Mesothelial cell of epicardium (in vitro differentiated cells): ENCODE data around the gene TBL3. TPM values are rescaled to one million over a fixed set of nuclear protein-coding genes. Genes with fewer than 3 reads are reported as not detected.

Experiments used
- DNase-seq, 2 experiments: peaks; one replicate each; pipeline ENCODE4 v3.0.0; 2021; ENCODE audit warnings: low spot score in 2 of 2; ENCODE audit not compliant: unreplicated experiment in 2 of 2
- H3K27ac Mint-ChIP-seq: 2 replicates; pipeline ENCODE4 v1.8.0; 2021; ENCODE audit warnings: mixed read lengths
- H3K27me3 Mint-ChIP-seq: 2 replicates; pipeline ENCODE4 v1.8.0; 2021; ENCODE audit warnings: low read depth, mixed read lengths
- H3K36me3 Mint-ChIP-seq: 2 replicates; pipeline ENCODE4 v1.8.0; 2021; ENCODE audit warnings: mixed read lengths
- H3K4me1 Mint-ChIP-seq: 2 replicates; pipeline ENCODE4 v1.8.0; 2021; ENCODE audit warnings: mixed read lengths
- H3K4me3 Mint-ChIP-seq: 2 replicates; pipeline ENCODE4 v1.8.0; 2021; ENCODE audit warnings: mild to moderate bottlenecking, moderate library complexity, mixed read lengths
- H3K9me3 Mint-ChIP-seq: 2 replicates; pipeline ENCODE4 v1.8.0; 2021; ENCODE audit warnings: mixed read lengths
- CTCF ChIP-seq: fragments of 200-600 bp; sonication (generic); IDR thresholded peaks from one replicate; pipeline ENCODE4 v1.5.0; 2021; ENCODE audit warnings: antibody characterized with exemption; ENCODE audit not compliant: unreplicated experiment
- total RNA-seq: library from RNA; stranded (reverse); gene quantifications from 3 replicates; pipeline ENCODE4 v1.2.1, GENCODE V29; 2021

The TBL3 gene
- total RNA-seq, 1 donor from 2014 or later: 37.2 TPM

GRCh38 chr16:1975432-1976215 lies 3.8 kb downstream of the TBL3 start:
- no peak for DNase-seq
- no peak for TF ChIP-seq CTCF
- no peak overlapping the region for H3K4me3 Mint-ChIP-seq
- peaks cover 22% of the 10 kb centered on the region for H3K4me1 Mint-ChIP-seq
- peaks cover 9% of the 10 kb centered on the region for H3K36me3 Mint-ChIP-seq
- H3K9me3 Mint-ChIP-seq: no peaks in the 10 kb centered on the region
- peaks cover 23% of the 10 kb centered on the region for H3K27me3 Mint-ChIP-seq
- H3K27ac Mint-ChIP-seq: no peak overlapping the region

- Mint-ChIP-seq H3K27me3 (peaks cover 29% of the 10 kb centered on the region), H3K4me1 (peaks cover 20% of the 10 kb centered on the region), H3K36me3 (peaks cover 9% of the 10 kb centered on the region), H3K9me3 (no peaks in the 10 kb centered on the region), H3K4me3 (no peak overlapping the region), H3K27ac (no peak overlapping the region)
- no peak for DNase-seq
- TF ChIP-seq CTCF: no peak
These were observed 4.3 kb downstream of the TBL3 start for GRCh38 chr16:1976216-1976520.

GRCh38 chr16:1976951-1977874 lies 5.4 kb downstream of the TBL3 start:
- H3K4me1 Mint-ChIP-seq: peaks cover 12% of the 10 kb centered on the region
- H3K27me3 Mint-ChIP-seq: peaks cover 39% of the 10 kb centered on the region
- no peak for DNase-seq
- TF ChIP-seq CTCF: no peak
- H3K4me3 Mint-ChIP-seq: no peak overlapping the region
- no peaks in the 10 kb centered on the region for H3K9me3 Mint-ChIP-seq
- no peak overlapping the region for H3K27ac Mint-ChIP-seq
- H3K36me3 Mint-ChIP-seq: peaks cover 9% of the 10 kb centered on the region

GRCh38 chr16:1977875-1978268 lies 6.0 kb downstream of the TBL3 start:
- H3K36me3 Mint-ChIP-seq: peaks cover 9% of the 10 kb centered on the region
- no peak for TF ChIP-seq CTCF
- H3K27ac Mint-ChIP-seq: no peak overlapping the region
- H3K4me1 Mint-ChIP-seq: peaks cover 8% of the 10 kb centered on the region
- H3K27me3 Mint-ChIP-seq: peaks cover 46% of the 10 kb centered on the region
- no peak overlapping the region for H3K4me3 Mint-ChIP-seq
- DNase-seq: no peak
- H3K9me3 Mint-ChIP-seq: no peaks in the 10 kb centered on the region

- TF ChIP-seq CTCF: no peak
- Mint-ChIP-seq H3K4me3 (no peak overlapping the region), H3K36me3 (peaks cover 9% of the 10 kb centered on the region), H3K4me1 (peaks cover 4% of the 10 kb centered on the region), H3K27ac (no peak overlapping the region), H3K27me3 (peaks cover 51% of the 10 kb centered on the region), H3K9me3 (no peaks in the 10 kb centered on the region)
- no peak for DNase-seq
These were observed 6.7 kb downstream of the TBL3 start for GRCh38 chr16:1978476-1979120.
